CD4-positive, CD25-positive, alpha-beta regulatory T cell (primary cell): ENCODE measurements around the gene DIP2C. TPM values are rescaled to one million over a fixed set of nuclear protein-coding genes. Genes with fewer than 3 reads are reported as not detected.
"Not testable (repeated sequence)": the region's sequence is repeated elsewhere in the genome, so short reads cannot be mapped to it uniquely, and the experiment has no call there.

Source experiments
- ATAC-seq, 2 donors: fragments of 150-1000 bp; cut with Tn5 transposase; one replicate each; pipeline ENCODE4 v1.10.0; 2021; ENCODE audit warnings: low read depth in 2 of 2, moderate number of reproducible peaks in 2 of 2, moderate library complexity in 1 of 2
- DNase-seq, 3 donors: peaks; one replicate each; pipeline versions ENCODE4 v3.0.0 to v3.0.0-alpha.2; 2012 to 2022; ENCODE audit warnings: mixed read lengths in 1 of 3
- H3K27ac ChIP-seq: one replicate; pipeline ENCODE4 v1.7.0; 2013; ENCODE audit warnings: mild to moderate bottlenecking, low read length; ENCODE audit not compliant: insufficient read depth, poor library complexity, severe bottlenecking
- H3K27me3 ChIP-seq: one replicate; pipeline ENCODE4 v1.7.0; 2013; ENCODE audit warnings: low read length; ENCODE audit not compliant: control insufficient read depth, insufficient read depth
- H3K36me3 ChIP-seq: one replicate; pipeline ENCODE4 v1.7.0; 2013; ENCODE audit warnings: mild to moderate bottlenecking, low read length, moderate library complexity; ENCODE audit not compliant: control insufficient read depth, insufficient read depth
- H3K4me1 ChIP-seq: 2 replicates; pipeline ENCODE4 v1.7.0; 2013; ENCODE audit warnings: mild to moderate bottlenecking, low read length; ENCODE audit not compliant: insufficient read depth, control insufficient read depth, poor library complexity, severe bottlenecking
- H3K4me3 ChIP-seq: one replicate; pipeline ENCODE4 v1.7.0; 2013; ENCODE audit warnings: low read depth, mild to moderate bottlenecking, low read length, moderate library complexity
- H3K9me3 ChIP-seq, 2 experiments: 1 replicate in 1 of 2; 2 replicates in 1 of 2; pipeline ENCODE4 v1.7.0; 2013; ENCODE audit warnings: low read length in 2 of 2, mild to moderate bottlenecking in 1 of 2, moderate library complexity in 1 of 2; ENCODE audit not compliant: control insufficient read depth in 2 of 2
- H3K27ac Mint-ChIP-seq, 3 donors: one replicate each; pipeline ENCODE4 v1.8.0; 2020 to 2022; ENCODE audit warnings: mild to moderate bottlenecking in 3 of 3, mixed read lengths in 3 of 3, moderate library complexity in 2 of 3
- H3K27me3 Mint-ChIP-seq: one replicate; pipeline ENCODE4 v1.8.0; 2022; ENCODE audit warnings: mild to moderate bottlenecking, mixed read lengths
- H3K36me3 Mint-ChIP-seq: one replicate; pipeline ENCODE4 v1.8.0; 2020; ENCODE audit warnings: mixed read lengths
- H3K4me1 Mint-ChIP-seq, 4 donors: one replicate each; pipeline ENCODE4 v1.8.0; 2020 to 2022; ENCODE audit warnings: mixed read lengths in 4 of 4, mild to moderate bottlenecking in 1 of 4
- H3K4me3 Mint-ChIP-seq, 4 donors: one replicate each; pipeline ENCODE4 v1.8.0; 2020 to 2022; ENCODE audit warnings: mild to moderate bottlenecking in 4 of 4, mixed read lengths in 4 of 4, moderate library complexity in 3 of 4
- H3K9me3 Mint-ChIP-seq, 7 donors: one replicate each; pipeline ENCODE4 v1.8.0; 2020 to 2022; ENCODE audit warnings: mixed read lengths in 7 of 7, mild to moderate bottlenecking in 3 of 7, moderate library complexity in 2 of 7
- polyA plus RNA-seq, 4 donors: library from polyadenylated mRNA; unstranded; fragments of 300-500 nt; fragmentation: Illumina TruSeq; gene quantifications; one replicate each; pipeline ENCODE4 v1.2.3, GENCODE V29; 2021
- total RNA-seq: library from RNA; stranded (reverse); gene quantifications from one replicate; pipeline ENCODE4 v1.2.3, GENCODE V29; 2022

Gene DIP2C
- total and polyA plus RNA-seq, 5 donors from 2014 or later, result 0.47 to 4.1 (median 0.54) TPM

DNA sequence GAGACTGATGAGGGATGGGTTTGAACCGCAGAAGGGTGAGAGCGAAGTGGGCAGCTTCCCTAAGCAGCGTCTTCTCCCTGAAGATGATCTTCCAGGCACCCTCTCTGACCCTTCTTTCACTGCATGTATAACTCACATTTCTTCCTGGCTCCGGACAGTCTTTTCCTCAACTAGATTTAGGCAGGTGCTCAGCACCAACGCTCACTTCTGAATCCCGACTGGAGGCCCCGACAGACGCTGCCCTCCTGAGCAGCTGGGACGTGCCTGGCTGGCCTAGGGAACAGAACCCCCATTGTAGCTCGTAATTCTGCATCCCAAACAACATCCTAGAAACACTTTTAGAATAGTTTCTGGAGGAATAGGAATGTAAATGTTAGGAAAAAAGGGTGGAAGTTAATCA is 206.6 kb downstream of the DIP2C start:
- Histone ChIP-seq H3K9me3 (no peaks in the 10 kb centered on the region), H3K27ac (no peak overlapping the region), H3K4me3 (no peak overlapping the region), H3K27me3 (no peaks in the 10 kb centered on the region), H3K36me3 (no peaks in the 10 kb centered on the region), H3K4me1 (no peaks in the 10 kb centered on the region)
- no peaks in the 10 kb centered on the region for H3K36me3 Mint-ChIP-seq
- H3K27me3 Mint-ChIP-seq, result peaks cover 6% of the 10 kb centered on the region
- peaks cover 4 to 35% (median 8%) of the 10 kb centered on the region in 4 donors for H3K4me1 Mint-ChIP-seq
- DNase-seq, result no peak
- H3K27ac Mint-ChIP-seq, result no peak overlapping the region
- H3K4me3 Mint-ChIP-seq, result peak overlapping the region in 1 of 4 donors; percentile 52
- no peak for ATAC-seq
- peaks cover 0 to 2% (median 0%) of the 10 kb centered on the region in 7 donors for H3K9me3 Mint-ChIP-seq

DNA sequence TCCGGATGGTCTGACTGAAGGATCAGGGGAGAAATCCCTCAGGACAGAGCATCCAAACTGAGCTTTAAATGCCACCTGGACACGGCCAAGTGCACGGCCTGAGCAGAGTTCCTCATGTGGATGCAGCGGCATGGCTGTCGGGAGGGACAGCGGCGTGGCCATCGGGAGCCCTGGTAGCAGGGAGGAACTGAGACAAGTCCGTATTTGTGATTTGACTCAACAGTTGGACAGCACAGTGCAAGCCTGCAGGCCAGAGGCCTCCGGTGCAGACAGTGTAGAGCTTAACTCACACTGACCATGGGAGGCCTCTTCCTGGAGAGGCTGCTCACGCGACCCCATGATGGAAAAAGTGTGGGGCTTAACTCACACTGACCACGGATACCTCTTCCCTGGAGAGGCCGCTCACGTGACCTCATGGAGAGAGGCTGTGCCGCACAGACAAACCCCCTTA is 207.4 kb downstream of the DIP2C start:
- Mint-ChIP-seq H3K9me3 (peaks cover 0 to 2% (median under 1%) of the 10 kb centered on the region in 7 donors), H3K36me3 (peaks cover 1% of the 10 kb centered on the region), H3K4me1 (peaks cover 4 to 36% (median 8%) of the 10 kb centered on the region in 4 donors), H3K27me3 (peaks cover 2% of the 10 kb centered on the region), H3K4me3 (peak overlapping the region in 1 of 4 donors; percentile 52), H3K27ac (peak overlapping the region in 1 of 3 donors; percentile 71)
- H3K27me3 ChIP-seq, result no peaks in the 10 kb centered on the region
- H3K4me3 ChIP-seq, result no peak overlapping the region
- H3K27ac ChIP-seq, result no peak overlapping the region
- H3K9me3 ChIP-seq, result no peaks in the 10 kb centered on the region
- ATAC-seq (no peak), DNase-seq (no peak)
- no peaks in the 10 kb centered on the region for H3K4me1 ChIP-seq
- no peaks in the 10 kb centered on the region for H3K36me3 ChIP-seq

DNA sequence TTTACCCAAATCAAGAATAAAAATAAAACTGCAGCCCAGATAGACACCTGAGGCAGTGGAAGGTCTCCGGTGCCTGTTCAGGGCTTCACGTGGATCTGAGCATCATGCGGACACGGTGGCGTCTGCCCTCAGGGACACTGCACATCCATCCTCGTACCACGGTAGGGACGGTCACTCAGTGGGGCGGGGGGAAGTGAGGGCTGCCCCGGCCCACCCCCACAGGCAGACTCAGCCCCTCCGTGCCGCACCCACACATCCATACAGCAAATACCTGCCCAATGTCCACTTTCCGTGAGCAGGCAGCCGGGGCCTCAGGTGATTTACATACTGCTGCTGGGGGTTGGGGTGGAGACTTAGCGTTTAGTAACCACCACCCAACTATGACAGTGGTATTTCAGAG is 207.8 kb downstream of the DIP2C start:
- DNase-seq (no peak), ATAC-seq (no peak)
- Histone ChIP-seq H3K4me1 (no peaks in the 10 kb centered on the region), H3K9me3 (no peaks in the 10 kb centered on the region), H3K36me3 (no peaks in the 10 kb centered on the region), H3K27me3 (no peaks in the 10 kb centered on the region), H3K27ac (no peak overlapping the region), H3K4me3 (no peak overlapping the region)
- H3K9me3 Mint-ChIP-seq, result peaks cover 0 to 5% (median 1%) of the 10 kb centered on the region in 7 donors
- peak overlapping the region in 1 of 3 donors; percentile 71 for H3K27ac Mint-ChIP-seq
- peaks cover 4% of the 10 kb centered on the region for H3K36me3 Mint-ChIP-seq
- H3K4me3 Mint-ChIP-seq, result peak overlapping the region in 1 of 4 donors; percentile 52
- H3K27me3 Mint-ChIP-seq, result no peaks in the 10 kb centered on the region
- peaks cover 7 to 39% (median 9%) of the 10 kb centered on the region in 4 donors for H3K4me1 Mint-ChIP-seq

DNA sequence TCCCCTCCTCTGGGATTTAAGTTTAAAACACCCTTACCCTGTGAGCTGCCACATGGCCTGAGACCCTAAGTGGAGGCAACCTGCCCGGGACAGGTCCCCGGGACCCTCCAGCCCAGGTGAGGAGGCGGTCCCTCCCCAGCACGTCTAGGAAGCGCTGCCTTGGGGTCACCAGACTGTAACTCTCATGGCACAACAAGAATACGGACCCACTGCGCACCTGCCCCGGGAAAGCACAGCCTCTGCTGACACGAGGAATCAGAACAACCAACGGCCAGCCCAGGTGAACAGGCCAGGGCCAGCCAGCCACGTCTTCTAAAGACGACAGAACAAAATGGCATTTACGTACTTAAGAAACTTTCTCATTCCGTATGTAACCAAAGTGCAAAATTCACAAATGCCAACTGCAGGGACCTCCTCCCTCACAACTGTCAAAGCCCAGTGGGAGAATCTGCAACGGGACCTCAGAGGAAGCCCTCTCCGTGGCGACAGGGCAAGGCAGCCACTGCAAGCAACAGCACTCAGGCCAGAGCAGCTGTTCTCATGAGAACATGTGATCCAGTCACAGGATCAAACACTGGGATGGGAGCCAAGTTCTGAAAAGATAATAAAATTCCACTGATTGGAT is 208.4 kb downstream of the DIP2C start:
- no peak overlapping the region for H3K4me3 Mint-ChIP-seq
- Histone ChIP-seq H3K4me3 (no peak overlapping the region), H3K27me3 (no peaks in the 10 kb centered on the region), H3K9me3 (no peaks in the 10 kb centered on the region), H3K36me3 (no peaks in the 10 kb centered on the region), H3K4me1 (no peaks in the 10 kb centered on the region), H3K27ac (no peak overlapping the region)
- peak overlapping the region in 2 of 3 donors; percentile 71 for H3K27ac Mint-ChIP-seq
- no peak for ATAC-seq
- no peaks in the 10 kb centered on the region for H3K27me3 Mint-ChIP-seq
- DNase-seq, result no peak
- peaks cover 7 to 37% (median 8%) of the 10 kb centered on the region in 4 donors for H3K4me1 Mint-ChIP-seq
- H3K9me3 Mint-ChIP-seq, result peaks cover 0 to 7% (median 1%) of the 10 kb centered on the region in 7 donors
- peaks cover 4% of the 10 kb centered on the region for H3K36me3 Mint-ChIP-seq

DNA sequence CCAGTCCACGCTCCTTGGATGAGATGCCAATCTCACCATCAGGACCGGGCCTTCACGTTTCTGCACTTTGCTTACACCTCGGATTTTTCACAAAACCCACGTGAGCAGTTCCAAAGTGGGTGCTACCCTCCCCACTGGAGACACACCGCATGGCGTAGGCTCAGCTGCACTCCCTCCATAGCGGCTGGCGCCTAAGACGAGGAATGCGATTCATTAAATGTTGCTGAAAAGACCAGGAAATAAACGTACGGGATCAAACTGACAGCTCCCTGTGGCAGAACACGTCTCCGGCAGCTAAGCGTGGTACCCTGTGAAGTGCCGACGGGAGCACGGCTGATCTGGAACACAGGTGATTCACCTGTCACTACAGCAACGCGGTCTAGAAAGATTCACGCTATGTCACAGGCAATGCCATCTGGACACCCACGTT is 209.0 kb downstream of the DIP2C start:
- peaks cover 6 to 33% (median 7%) of the 10 kb centered on the region in 4 donors for H3K4me1 Mint-ChIP-seq
- no peaks in the 10 kb centered on the region for H3K27me3 ChIP-seq
- DNase-seq, result no peak
- no peak overlapping the region for H3K4me3 ChIP-seq
- no peak overlapping the region for H3K4me3 Mint-ChIP-seq
- H3K4me1 ChIP-seq, result no peaks in the 10 kb centered on the region
- no peaks in the 10 kb centered on the region for H3K27me3 Mint-ChIP-seq
- H3K36me3 Mint-ChIP-seq, result peaks cover 4% of the 10 kb centered on the region
- peaks cover 0 to 7% (median 1%) of the 10 kb centered on the region in 7 donors for H3K9me3 Mint-ChIP-seq
- H3K27ac ChIP-seq, result no peak overlapping the region
- H3K9me3 ChIP-seq, result no peaks in the 10 kb centered on the region
- no peak for ATAC-seq
- H3K27ac Mint-ChIP-seq, result no peak overlapping the region
- H3K36me3 ChIP-seq, result no peaks in the 10 kb centered on the region

DNA sequence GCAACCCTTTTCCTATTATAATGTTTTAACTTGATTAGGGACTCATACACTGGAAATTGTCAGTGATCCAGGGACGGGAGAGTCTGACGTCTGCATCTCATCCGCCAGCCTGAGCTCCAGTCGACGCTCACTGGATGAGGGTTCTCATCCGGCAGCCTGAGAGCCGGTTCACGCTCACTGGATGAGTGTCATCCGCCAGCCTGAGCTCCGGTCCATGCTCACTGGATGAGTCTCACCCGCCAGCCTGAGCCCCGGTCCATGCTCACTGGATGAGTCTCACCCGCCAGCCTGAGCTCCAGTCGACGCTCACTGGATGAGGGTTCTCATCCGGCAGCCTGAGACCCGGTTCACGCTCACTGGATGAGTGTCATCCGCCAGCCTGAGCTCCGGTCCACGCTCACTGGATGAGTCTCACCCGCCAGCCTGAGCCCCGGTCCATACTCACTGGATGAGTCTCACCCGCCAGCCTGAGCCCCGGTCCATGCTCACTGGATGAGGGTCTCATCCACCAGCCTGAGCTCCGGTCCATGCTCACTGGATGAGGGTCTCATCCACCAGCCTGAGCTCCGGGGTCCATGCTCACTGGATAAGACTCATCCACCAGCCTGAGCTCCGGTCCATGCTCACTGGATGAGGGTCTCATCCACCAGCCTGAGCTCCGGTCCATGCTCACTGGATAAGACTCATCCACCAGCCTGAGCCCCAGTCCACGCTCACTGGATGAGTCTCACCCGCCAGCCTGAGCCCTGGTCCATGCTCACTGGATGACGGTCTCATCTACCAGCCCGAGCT is 209.6 kb downstream of the DIP2C start:
- H3K27me3 ChIP-seq, DNase-seq, H3K4me3 Mint-ChIP-seq, H3K27ac ChIP-seq, H3K36me3 ChIP-seq, H3K27me3 Mint-ChIP-seq, H3K27ac Mint-ChIP-seq, ATAC-seq, H3K4me3 ChIP-seq, H3K9me3 Mint-ChIP-seq, H3K9me3 ChIP-seq, H3K36me3 Mint-ChIP-seq, H3K4me1 ChIP-seq: not testable (repeated sequence)
- peaks cover 6 to 29% (median 7%) of the 10 kb centered on the region in 4 donors for H3K4me1 Mint-ChIP-seq

DNA sequence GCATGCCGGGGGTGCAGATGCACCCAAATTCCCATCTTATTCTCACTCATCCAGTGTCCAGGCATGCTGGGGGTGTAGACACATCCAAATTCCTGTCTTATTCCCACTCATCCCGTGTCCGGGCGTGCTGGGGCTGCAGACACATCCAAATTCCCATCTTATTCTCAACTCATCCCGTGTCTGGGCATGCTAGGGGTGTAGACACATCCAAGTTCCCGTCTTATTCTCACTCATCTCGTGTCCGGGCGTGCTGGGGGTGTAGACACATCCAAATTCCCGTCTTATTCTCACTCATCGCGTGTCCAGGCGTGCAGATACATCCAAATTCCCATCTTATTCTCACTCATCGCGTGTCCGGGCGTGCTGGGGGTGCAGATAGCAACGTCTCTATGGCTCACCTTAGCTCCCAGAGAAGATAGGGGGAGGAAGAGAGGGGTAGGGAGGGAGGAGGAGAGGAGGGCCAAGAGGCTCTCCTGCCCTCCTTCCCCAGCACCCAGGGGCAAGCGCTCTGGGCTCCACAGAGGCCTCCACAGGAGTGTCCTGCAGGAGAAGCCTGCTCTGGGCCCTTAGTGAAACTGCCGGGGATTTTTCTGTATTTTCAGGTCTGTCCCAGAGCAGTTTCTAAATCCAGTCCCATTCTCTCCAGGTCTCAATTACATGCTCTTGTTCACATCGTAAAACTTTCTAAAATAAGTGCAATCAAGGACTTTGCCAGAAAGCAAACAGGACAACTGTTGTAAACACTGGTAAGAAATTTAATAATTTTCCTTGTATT is 210.8 kb downstream of the DIP2C start:
- DNase-seq, result no peak
- ATAC-seq, result no peak
- Histone ChIP-seq H3K9me3 (no peaks in the 10 kb centered on the region), H3K36me3 (no peaks in the 10 kb centered on the region), H3K27me3 (no peaks in the 10 kb centered on the region), H3K4me1 (no peaks in the 10 kb centered on the region), H3K27ac (no peak overlapping the region), H3K4me3 (no peak overlapping the region)
- Mint-ChIP-seq H3K4me3 (no peak overlapping the region), H3K27me3 (no peaks in the 10 kb centered on the region), H3K9me3 (peaks cover 0 to 7% (median 1%) of the 10 kb centered on the region in 7 donors), H3K27ac (peak overlapping the region in 2 of 3 donors; percentile 69 to 72), H3K36me3 (peaks cover 4% of the 10 kb centered on the region), H3K4me1 (peaks cover 0 to 19% (median 4%) of the 10 kb centered on the region in 4 donors)
